T-cell (primary cell): ENCODE data around the gene KIF27. TPM values are rescaled to one million over a fixed set of nuclear protein-coding genes. Genes with fewer than 3 reads are reported as not detected.
"Not testable (repeated sequence)": the region's sequence is repeated elsewhere in the genome, so short reads cannot be mapped to it uniquely, and the experiment has no call there.

ENCODE experiments used
- ATAC-seq, 4 experiments: fragments of 200-7000 bp in 3 of 4; fragments of 150-1000 bp in 1 of 4; cut with Tn5 transposase; replicated peaks in 1 of 4; 1 replicate in 3 of 4; 2 replicates in 1 of 4; pipeline ENCODE4 v1.10.0; 2021; ENCODE audit warnings: moderate library complexity in 3 of 4, mild to moderate bottlenecking in 2 of 4, moderate number of reproducible peaks in 1 of 4
- CTCF ChIA-PET, 2 donors: fragments of 300-600 bp; sonication (Branson Sonifier 250); formaldehyde crosslinking; loops; one replicate each; lab custom pipeline; 2022; ENCODE audit warnings: antibody characterized with exemption in 2 of 2; lab: Charles Lee
- POLR2A ChIA-PET, 2 donors: fragments of 300-600 bp; sonication (Branson Sonifier 250); formaldehyde crosslinking; loops; one replicate each; lab custom pipeline; 2022; ENCODE audit warnings: antibody characterized with exemption in 2 of 2; lab: Charles Lee
- DNase-seq, 35 experiments: peaks; one replicate each; pipeline versions ENCODE4 v3.0.0 to v3.0.0-alpha.2; 2013 to 2023
- H3K27ac ChIP-seq: one replicate; pipeline ENCODE4 v1.5.1; 2013; ENCODE audit warnings: low read length
- H3K27me3 ChIP-seq, 2 experiments: replicated peaks in 1 of 2; 1 replicate in 1 of 2; 2 replicates in 1 of 2; pipeline versions ENCODE4 v1.6.1 to v1.7.0; 2013; ENCODE audit warnings: low read length in 1 of 2, mixed read lengths in 1 of 2; ENCODE audit not compliant: control insufficient read depth in 2 of 2, insufficient read depth in 2 of 2; ENCODE audit errors: extremely low read depth in 1 of 2
- H3K36me3 ChIP-seq, 2 donors: 1 replicate in 1 of 2; 2 replicates in 1 of 2; pipeline versions ENCODE4 v1.6.1 to v1.7.0; 2013; ENCODE audit warnings: low read length in 1 of 2; ENCODE audit not compliant: control insufficient read depth in 2 of 2, insufficient read depth in 1 of 2; ENCODE audit errors: extremely low read depth in 1 of 2
- H3K4me1 ChIP-seq, 2 experiments: 1 replicate in 1 of 2; 2 replicates in 1 of 2; pipeline versions ENCODE4 v1.6.1 to v1.7.0; 2013; ENCODE audit warnings: low read length in 2 of 2, mixed read lengths in 1 of 2; ENCODE audit not compliant: insufficient read depth in 2 of 2, control insufficient read depth in 1 of 2; ENCODE audit errors: extremely low read depth in 1 of 2
- H3K4me3 ChIP-seq, 2 donors: 1 replicate in 1 of 2; 2 replicates in 1 of 2; pipeline versions ENCODE4 v1.5.1 to v1.7.0; 2013; ENCODE audit warnings: mild to moderate bottlenecking in 2 of 2, low read length in 1 of 2, moderate library complexity in 1 of 2; ENCODE audit not compliant: control insufficient read depth in 1 of 2; ENCODE audit errors: extremely low read depth in 1 of 2
- H3K9me3 ChIP-seq: 2 replicates; pipeline ENCODE4 v1.7.0; 2013
- H3K27ac Mint-ChIP-seq, 2 donors: one replicate each; pipeline ENCODE4 v1.8.0; 2020 to 2021; ENCODE audit warnings: mild to moderate bottlenecking in 2 of 2, mixed read lengths in 2 of 2
- H3K27me3 Mint-ChIP-seq, 2 donors: one replicate each; pipeline ENCODE4 v1.8.0; 2021 to 2022; ENCODE audit warnings: mixed read lengths in 2 of 2
- H3K36me3 Mint-ChIP-seq: one replicate; pipeline ENCODE4 v1.8.0; 2021; ENCODE audit warnings: mixed read lengths
- H3K4me1 Mint-ChIP-seq, 3 donors: one replicate each; pipeline ENCODE4 v1.8.0; 2020 to 2022; ENCODE audit warnings: mixed read lengths in 3 of 3, mild to moderate bottlenecking in 1 of 3
- H3K4me3 Mint-ChIP-seq, 3 donors: one replicate each; pipeline ENCODE4 v1.8.0; 2020 to 2022; ENCODE audit warnings: mild to moderate bottlenecking in 3 of 3, mixed read lengths in 3 of 3, moderate library complexity in 3 of 3
- H3K9me3 Mint-ChIP-seq, 3 donors: one replicate each; pipeline ENCODE4 v1.8.0; 2020 to 2022; ENCODE audit warnings: mixed read lengths in 3 of 3
- WGBS: methylation state at CpG from one replicate; pipeline ENCODE4 v1.1.5; 2013; ENCODE audit warnings: missing lambda C conversion rate; ENCODE audit not compliant: insufficient coverage; 5-methylcytosine and 5-hydroxymethylcytosine counted together
- total RNA-seq, 35 experiments: library from RNA in 6 of 35; stranded (reverse) in 6 of 35; fragments of 120-200 nt in 1 of 35; gene quantifications; one replicate each; pipeline versions ENCODE4 v1.2.1 to v1.2.4 and lab custom pipeline; 2013 to 2026

The KIF27 gene
- total RNA-seq, 5 donors from 2014 or later (not counting 1 experiment from before 2014, with no cell fraction given) = 3.3 to 5.6 (median 4.5) TPM

DNA sequence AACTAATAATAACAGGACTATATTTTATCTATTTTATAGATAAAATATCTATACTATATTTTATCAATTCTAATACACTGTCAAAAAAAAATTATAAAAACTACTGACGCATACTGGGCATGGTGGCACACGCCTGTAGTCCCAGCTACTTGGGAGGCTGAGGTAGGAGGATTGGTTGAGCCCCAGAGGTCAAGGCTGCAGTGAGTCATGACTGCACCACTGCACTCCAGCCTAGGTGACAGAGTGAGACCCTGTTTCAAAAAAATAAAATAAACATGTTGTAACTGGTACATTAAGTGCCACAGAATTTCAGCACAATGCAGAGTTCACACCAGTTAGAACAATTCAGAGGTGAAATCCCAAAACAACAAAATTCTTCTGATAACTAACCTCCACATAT, 34.7 kb downstream of the KIF27 start:
- H3K36me3 Mint-ChIP-seq, H3K27me3 Mint-ChIP-seq: not testable (repeated sequence)

GRCh38 chr9:83885559-83886240, 35.5 kb downstream of the KIF27 start:
- H3K27ac Mint-ChIP-seq, DNase-seq, H3K27me3 ChIP-seq, H3K9me3 ChIP-seq, H3K4me1 ChIP-seq, H3K9me3 Mint-ChIP-seq, H3K4me1 Mint-ChIP-seq, H3K36me3 ChIP-seq, H3K27me3 Mint-ChIP-seq, POLR2A ChIA-PET, H3K4me3 Mint-ChIP-seq, H3K27ac ChIP-seq, H3K36me3 Mint-ChIP-seq, H3K4me3 ChIP-seq, ATAC-seq: not testable (repeated sequence)
- CTCF ChIA-PET = interaction anchor here in 1 of 2 donors (0.6 kb wide), 1 partner anchor 35 kb away, joined by 3 read pairs; no protein-coding TSS in a partner anchor
- no CpG with 5 or more reads among the region's 3 CpGs for WGBS

More for the DNA sequence above, 34.7 kb downstream of the KIF27 start:
- H3K4me1 Mint-ChIP-seq, H3K4me3 Mint-ChIP-seq, H3K36me3 ChIP-seq, H3K27ac Mint-ChIP-seq, POLR2A ChIA-PET, H3K9me3 Mint-ChIP-seq, H3K4me3 ChIP-seq, H3K27ac ChIP-seq, H3K4me1 ChIP-seq, H3K9me3 ChIP-seq, DNase-seq, ATAC-seq, H3K27me3 ChIP-seq: not testable (repeated sequence)
- WGBS = no CpG with 5 or more reads among the region's 2 CpGs
- CTCF ChIA-PET = interaction anchor here in 1 of 2 donors (0.6 kb wide), 1 partner anchor 34 kb away, joined by 3 read pairs; no protein-coding TSS in a partner anchor

DNA sequence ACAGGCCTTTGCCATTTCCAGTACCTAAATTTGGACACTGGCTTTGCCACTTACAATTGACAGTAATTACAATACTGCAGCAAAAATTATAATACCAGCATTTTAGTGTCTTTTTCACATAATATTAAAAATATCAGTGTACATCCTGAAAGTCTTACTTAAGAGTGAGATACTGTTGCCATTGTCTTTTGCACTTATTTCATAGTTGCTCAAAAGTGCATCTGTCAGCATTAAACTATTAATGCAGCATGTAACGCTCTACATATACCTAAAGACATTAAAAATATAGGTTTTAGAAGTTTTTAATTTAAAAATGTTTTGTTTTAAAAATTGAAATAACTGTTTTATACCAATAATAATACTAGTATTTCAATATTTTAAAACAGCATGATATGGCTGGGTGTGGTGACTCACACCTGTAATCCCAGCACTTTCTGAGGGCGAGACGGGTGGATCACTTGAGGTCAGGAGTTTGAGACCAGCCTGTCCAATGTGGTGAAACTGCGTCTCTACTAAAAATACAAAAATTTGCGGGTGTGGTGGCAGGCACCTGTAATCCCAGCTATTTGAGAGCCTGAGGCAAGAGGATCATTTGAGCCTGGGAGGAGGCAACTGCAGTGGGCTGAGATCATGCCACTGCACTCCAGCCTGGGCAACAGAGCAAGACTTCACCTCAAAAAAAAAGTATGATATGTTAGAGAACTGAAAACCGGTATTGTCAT, 39.4 kb downstream of the KIF27 start:
- H3K27me3 ChIP-seq, H3K4me1 ChIP-seq, H3K9me3 Mint-ChIP-seq, H3K27me3 Mint-ChIP-seq, H3K4me3 ChIP-seq, H3K9me3 ChIP-seq, H3K4me1 Mint-ChIP-seq, H3K27ac ChIP-seq, H3K27ac Mint-ChIP-seq, H3K4me3 Mint-ChIP-seq, H3K36me3 Mint-ChIP-seq, POLR2A ChIA-PET, DNase-seq, ATAC-seq, CTCF ChIA-PET, H3K36me3 ChIP-seq: not testable (repeated sequence)
- WGBS = 70% methylated on average over 2 of the region's 6 CpGs

GRCh38 chr9:83875559-83875958, 45.7 kb downstream of the KIF27 start:
- H3K4me3 ChIP-seq, ATAC-seq, H3K27me3 ChIP-seq, H3K4me3 Mint-ChIP-seq, POLR2A ChIA-PET, H3K9me3 ChIP-seq, DNase-seq, CTCF ChIA-PET, H3K27me3 Mint-ChIP-seq, H3K4me1 ChIP-seq, H3K27ac Mint-ChIP-seq, H3K27ac ChIP-seq, H3K36me3 ChIP-seq, H3K9me3 Mint-ChIP-seq, H3K4me1 Mint-ChIP-seq: not testable (repeated sequence)
- 100% methylated on average over 2 of the region's 3 CpGs for WGBS
- H3K36me3 Mint-ChIP-seq = peaks cover 13% of the 10 kb centered on the region

- H3K27ac ChIP-seq, H3K9me3 Mint-ChIP-seq, H3K27me3 Mint-ChIP-seq, ATAC-seq, H3K4me1 Mint-ChIP-seq, H3K4me3 Mint-ChIP-seq, H3K27me3 ChIP-seq, H3K36me3 ChIP-seq, DNase-seq, H3K4me1 ChIP-seq, H3K27ac Mint-ChIP-seq, CTCF ChIA-PET, H3K9me3 ChIP-seq, POLR2A ChIA-PET, H3K4me3 ChIP-seq: not testable (repeated sequence)
- WGBS = 80% methylated on average over 2 of the region's 8 CpGs
- H3K36me3 Mint-ChIP-seq = peaks cover 18% of the 10 kb centered on the region
Measured at GRCh38 chr9:83849895-83850294, 71.3 kb downstream of the KIF27 start.

GRCh38 chr9:83837070-83837643, 84.1 kb downstream of the KIF27 start:
- POLR2A ChIA-PET, H3K4me1 Mint-ChIP-seq, H3K4me3 Mint-ChIP-seq, H3K4me3 ChIP-seq, H3K36me3 ChIP-seq, CTCF ChIA-PET, H3K27me3 Mint-ChIP-seq, H3K9me3 ChIP-seq, H3K27ac ChIP-seq, ATAC-seq, H3K27me3 ChIP-seq, DNase-seq, H3K4me1 ChIP-seq, H3K36me3 Mint-ChIP-seq, H3K27ac Mint-ChIP-seq, H3K9me3 Mint-ChIP-seq: not testable (repeated sequence)
- WGBS = no CpG with 5 or more reads among the region's 7 CpGs
